ENCODE data around the gene RASGEF1C.

The RASGEF1C gene

GRCh38 chr5:180179442-180180420 lies 29.3 kb downstream of the RASGEF1C start:
- no peak for DNase-seq (ENCODE audit: low spot score)

- DNase-seq (ENCODE audit: low spot score): no peak
Measured at GRCh38 chr5:180178531-180179441, 30.2 kb downstream of the RASGEF1C start.

DNA sequence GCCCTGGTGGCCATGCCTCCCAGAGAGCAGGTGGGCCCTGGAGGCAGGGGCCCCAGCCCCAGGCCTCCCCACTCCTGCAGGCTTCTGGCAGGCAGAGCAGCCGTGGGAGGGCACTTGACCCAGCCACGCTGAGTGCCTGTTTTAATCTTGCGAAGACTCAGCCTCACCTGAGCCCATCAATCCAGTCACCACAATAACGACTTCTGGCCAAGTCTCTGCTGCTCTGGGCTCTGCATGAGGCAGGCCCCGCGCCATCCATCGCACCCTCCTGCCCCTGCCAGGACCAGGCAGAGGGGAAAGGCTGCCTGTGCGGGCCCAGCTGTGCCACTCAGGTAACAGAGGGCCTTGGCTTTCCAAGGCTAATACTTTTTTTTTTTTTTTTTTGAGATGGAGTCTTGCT lies 32.8 kb downstream of the RASGEF1C start:
- DNase-seq (ENCODE audit: low spot score): no peak

GRCh38 chr5:180175015-180175431 lies 34.0 kb downstream of the RASGEF1C start:
- no peak for DNase-seq (ENCODE audit: low spot score)

DNA sequence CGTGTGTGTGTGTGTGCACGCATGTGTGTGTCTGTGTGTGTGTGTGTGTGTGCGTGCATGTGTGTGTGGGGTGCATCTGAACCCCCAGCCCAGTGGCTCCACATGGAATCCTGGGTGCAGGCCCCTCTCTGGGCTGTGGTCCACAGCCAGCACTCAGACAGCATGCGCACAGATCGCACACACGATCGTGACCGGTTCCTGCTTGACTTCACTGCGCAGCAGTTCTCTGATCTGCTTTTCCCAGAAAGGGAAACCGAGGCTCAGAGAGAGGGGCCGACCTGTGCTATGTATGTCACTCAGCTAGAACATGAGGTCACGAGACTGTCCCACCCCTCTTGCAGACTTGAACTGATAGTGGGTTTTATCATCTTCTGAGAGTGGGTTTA lies 34.4 kb downstream of the RASGEF1C start:
- no peak for DNase-seq (ENCODE audit: low spot score)

DNA sequence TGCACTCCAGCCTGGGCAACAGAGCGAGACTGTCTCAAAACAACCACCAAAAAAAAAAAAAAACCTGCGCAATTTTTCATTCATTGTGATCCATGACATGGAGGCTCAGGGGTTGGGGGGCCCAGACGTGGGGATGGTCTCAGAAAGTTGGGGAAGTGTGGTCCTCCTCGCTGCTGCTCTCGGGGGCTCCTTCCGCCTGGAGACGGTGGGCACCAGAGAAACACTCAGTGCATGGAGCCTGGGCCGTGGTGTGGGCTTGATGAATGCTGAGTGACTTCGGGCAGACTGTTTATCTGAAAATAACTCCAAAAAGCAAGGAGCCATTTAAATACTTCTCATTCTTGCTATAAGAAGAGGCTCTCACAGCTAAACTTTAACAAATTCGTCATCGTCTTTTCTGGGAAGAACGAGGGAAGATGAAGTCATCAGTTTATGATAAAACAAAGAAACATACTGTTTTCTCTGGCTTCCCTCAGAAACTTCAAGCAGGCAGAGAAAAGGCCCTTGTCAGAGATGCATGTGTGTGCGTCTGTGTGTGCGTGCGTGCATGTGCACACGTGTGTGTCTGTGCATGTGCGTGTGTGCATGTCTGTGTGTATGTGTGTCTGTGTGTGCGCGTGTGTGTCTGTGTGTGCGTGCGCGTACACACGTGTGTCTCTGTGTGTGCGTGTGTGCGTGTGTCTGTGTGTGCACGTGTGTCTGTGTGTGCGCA lies 35.0 kb downstream of the RASGEF1C start:
- DNase-seq (ENCODE audit: low spot score): peak; percentile 69

DNA sequence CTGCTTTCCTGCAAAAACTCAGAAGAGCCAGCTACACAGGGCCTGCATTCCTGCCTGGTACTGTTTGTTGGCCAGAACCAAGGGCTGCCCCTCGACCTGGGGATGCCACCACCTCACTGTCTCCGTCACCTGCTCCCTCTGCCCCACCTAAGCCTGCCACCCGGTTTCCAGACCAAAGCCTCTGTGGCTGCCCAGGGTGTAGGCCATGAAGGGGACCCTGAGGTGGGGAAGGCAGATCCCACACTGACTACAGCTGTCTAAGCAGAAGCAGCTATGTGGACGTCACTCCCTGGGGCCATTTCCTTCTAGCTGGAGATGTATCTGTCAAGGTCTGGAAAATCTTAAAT lies 35.8 kb downstream of the RASGEF1C start:
- no peak for DNase-seq (ENCODE audit: low spot score)

DNA sequence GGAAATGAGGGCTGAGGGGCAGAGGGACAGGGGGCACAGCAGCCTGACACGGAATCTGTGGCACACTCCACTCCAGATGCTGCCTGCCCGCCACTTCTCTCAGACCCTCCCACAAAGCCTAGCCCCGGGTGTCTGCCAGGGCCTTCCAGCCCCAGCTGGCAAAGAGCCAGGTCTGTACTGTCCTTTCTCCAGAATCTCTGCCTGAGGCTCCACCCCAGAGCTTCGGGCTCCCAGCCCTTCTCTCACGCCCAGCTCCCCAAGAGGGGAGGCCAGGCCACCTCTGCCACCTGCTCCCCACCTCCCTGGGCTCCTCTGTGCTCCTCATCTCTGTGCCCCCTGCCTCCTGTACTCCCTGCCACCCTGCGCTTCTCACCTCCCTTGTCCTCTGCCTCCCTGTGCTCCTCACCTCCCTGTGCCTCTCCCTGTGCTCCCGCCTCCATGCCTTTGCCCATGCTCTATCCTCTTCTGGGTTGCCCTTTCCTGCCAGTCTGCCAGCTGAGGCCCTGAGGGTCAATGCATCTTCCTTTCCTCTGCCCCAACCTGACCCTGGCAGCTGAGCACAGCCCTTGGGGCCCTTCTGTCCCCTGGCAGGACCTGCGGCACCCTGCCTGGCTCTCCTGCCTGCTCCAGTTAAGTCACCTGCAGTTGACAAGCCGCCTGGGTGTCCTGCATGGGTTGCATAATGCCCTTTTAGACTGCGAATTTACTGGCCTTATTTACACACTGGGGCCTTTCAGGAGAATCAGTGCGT lies 36.4 kb downstream of the RASGEF1C start:
- DNase-seq (ENCODE audit: low spot score): no peak

GRCh38 chr5:180171568-180172094 lies 37.4 kb downstream of the RASGEF1C start:
- DNase-seq (ENCODE audit: low spot score): no peak

- DNase-seq (ENCODE audit: low spot score): no peak
Measured at GRCh38 chr5:180170810-180171567, 38.0 kb downstream of the RASGEF1C start.

- DNase-seq (ENCODE audit: low spot score): no peak
Measured at GRCh38 chr5:180170106-180170809, 38.8 kb downstream of the RASGEF1C start.

DNA sequence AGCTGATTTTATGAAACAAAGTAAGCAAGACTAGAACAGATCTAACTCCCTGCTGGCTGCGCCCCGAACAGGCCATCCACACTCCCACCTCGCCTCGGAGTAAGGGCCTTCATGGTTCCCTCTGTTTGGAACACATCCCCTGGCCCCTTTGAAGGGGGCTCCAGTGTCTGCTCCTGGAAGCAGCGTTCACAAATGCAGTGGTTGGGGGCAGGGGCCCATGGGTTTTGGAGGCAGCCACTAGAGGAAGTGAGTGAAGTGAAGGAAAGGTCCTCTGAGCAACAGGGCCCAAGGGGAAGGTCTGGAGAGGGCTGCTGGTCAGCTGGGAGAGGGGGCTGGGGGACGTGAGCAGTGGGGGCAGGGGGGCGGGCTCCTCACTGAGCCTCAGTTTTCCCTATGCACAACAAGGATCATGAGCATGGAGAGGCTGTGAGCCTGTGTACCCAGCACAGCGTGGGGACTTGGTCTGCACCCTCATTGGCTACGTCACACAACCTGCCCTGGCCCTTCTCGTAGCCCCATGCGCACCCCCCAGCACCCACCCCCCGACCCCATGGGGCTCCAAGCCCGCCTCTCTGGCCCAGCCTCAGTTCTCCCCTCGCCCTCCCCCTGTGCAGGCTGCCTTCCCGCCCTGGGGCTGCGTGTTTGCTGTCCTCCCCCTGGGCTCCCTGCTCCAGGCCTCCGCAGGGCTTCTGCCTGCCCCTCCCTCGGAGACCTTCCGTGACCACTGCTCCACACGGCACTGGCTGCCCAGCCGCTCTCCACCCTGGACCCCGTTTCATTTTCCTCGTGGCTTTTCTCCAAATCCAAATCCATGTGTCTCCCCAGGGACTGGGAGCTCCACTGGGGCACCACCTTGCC lies 39.5 kb downstream of the RASGEF1C start:
- no peak for DNase-seq (ENCODE audit: low spot score)

GRCh38 chr5:180168758-180169157 lies 40.3 kb downstream of the RASGEF1C start:
- no peak for DNase-seq (ENCODE audit: low spot score)

- DNase-seq (ENCODE audit: low spot score): no peak
Measured at GRCh38 chr5:180166176-180166575, 42.8 kb downstream of the RASGEF1C start.

- DNase-seq (ENCODE audit: low spot score): no peak
Measured at GRCh38 chr5:180162304-180162661, 46.7 kb downstream of the RASGEF1C start.

DNA sequence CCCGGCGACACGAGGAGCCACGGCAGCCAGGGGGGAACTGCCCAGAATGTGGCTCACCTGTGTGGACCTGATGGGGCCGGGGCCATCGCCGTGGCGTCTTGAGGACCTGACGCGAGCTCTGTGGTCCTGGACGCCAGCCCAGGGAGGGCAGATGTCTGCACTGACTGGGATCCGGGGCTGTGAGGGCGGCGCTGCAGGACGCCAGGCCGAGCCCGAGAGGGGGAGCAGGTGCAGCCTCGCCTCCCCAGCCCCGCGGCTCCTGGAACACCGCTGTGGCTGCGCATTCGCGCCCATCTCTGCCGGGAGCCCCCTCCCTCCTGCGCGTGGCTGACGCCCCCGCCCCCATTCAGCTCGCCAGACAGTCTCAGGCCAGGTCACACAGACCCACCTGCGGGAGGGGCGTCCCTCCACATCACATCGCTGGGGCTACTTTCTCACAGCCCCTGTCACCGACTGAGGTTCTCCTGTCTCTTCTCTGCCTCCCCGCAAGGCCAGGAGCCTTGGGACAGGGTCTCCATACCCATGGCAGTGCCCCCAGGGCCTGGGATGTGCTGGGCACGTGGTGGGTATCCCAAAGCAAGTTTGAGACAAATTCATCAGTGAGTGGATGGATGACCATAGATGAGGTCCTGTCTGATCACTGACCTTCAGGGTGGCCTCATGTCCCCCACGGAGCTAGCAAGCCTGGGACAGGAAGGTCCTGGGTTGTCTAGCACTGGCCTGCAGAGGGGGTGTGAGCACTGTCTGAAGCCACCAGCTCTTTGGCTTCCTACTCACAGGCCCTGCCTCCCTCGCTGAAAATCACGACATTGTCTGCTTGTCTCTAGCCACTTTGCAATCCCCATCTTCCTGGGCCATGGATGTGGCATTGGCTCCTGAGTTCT lies 47.3 kb downstream of the RASGEF1C start:
- no peak for DNase-seq (ENCODE audit: low spot score)

DNA sequence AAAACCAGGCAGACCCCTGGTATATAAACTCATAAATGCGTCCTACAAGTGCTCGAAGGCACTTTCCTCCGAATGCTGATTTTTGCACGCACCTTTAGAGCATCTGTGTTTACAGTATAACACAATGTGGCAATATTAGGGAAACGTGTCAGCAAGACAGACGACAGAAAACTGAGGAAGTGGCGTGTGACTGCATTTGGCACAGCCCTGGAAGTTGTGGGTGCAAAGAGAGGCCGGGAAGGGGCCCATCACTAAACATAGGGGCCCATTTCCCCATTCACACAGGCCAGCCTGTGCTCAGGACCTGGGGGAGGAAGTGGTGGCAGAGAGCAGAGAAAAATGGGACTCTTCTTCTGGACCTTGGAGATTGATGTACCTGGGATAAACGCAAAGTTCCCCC lies 48.2 kb downstream of the RASGEF1C start:
- no peak for DNase-seq (ENCODE audit: low spot score)

DNA sequence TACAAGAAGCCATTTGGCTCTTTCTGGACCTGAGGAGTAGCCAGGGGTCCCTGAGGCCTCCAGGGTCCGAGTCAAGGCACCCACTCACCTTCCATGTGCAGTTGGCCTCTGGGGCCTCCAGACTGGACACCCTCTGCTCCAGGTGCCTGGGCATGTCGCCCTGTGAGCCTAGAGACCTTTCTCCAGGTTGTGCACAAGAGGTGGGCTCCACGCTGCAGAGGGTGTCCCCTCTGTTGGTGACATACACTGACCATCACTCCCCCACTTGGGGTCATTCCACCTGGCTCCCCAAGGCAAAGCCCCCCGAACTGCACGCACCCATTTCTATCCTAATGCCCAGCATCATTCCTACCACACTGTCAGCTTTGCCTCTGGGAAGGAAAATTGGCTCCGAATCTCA lies 48.8 kb downstream of the RASGEF1C start:
- no peak for DNase-seq (ENCODE audit: low spot score)

Data from AG08396 (cell line).